Activated CD4-positive, alpha-beta memory T cell treated with anti-CD3 and anti-CD28 coated beads, Interleukin-2, amount 10 ng/mL, durations not matched to agents 7 days and 5 days (primary cell): ENCODE results near the gene OR6K2. TPM values are rescaled to one million over a fixed set of nuclear protein-coding genes. Genes with fewer than 3 reads are reported as not detected.
"Not testable (repeated sequence)": the region's sequence is repeated elsewhere in the genome, so short reads cannot be mapped to it uniquely, and the experiment has no call there.

Experiments used
- CTCF ChIA-PET: fragments of 350-600 bp; sonication (Branson Sonifier 250); formaldehyde crosslinking; loops from one replicate; lab custom pipeline; 2021; ENCODE audit warnings: antibody characterized with exemption, inconsistent platforms; lab: Charles Lee
- POLR2A ChIA-PET: fragments of 350-600 bp; sonication (Branson Sonifier 250); formaldehyde crosslinking; loops from one replicate; lab custom pipeline; 2021; ENCODE audit warnings: antibody characterized with exemption; lab: Charles Lee
- DNase-seq: peaks from one replicate; pipeline ENCODE4 v3.0.0-alpha.2; 2020
- H3K27ac Mint-ChIP-seq: one replicate; pipeline ENCODE4 v1.8.0; 2021; ENCODE audit warnings: mild to moderate bottlenecking, mixed read lengths
- H3K27me3 Mint-ChIP-seq: one replicate; pipeline ENCODE4 v1.8.0; 2021; ENCODE audit warnings: mixed read lengths
- H3K36me3 Mint-ChIP-seq: one replicate; pipeline ENCODE4 v1.8.0; 2021; ENCODE audit warnings: low read depth, mixed read lengths
- H3K4me1 Mint-ChIP-seq: one replicate; pipeline ENCODE4 v1.8.0; 2021; ENCODE audit warnings: mixed read lengths
- H3K4me3 Mint-ChIP-seq: one replicate; pipeline ENCODE4 v1.8.0; 2021; ENCODE audit warnings: mild to moderate bottlenecking, mixed read lengths
- H3K9me3 Mint-ChIP-seq: one replicate; pipeline ENCODE4 v1.8.0; 2021; ENCODE audit warnings: mixed read lengths
- total RNA-seq, 2 experiments: library from RNA; stranded (reverse); gene quantifications; one replicate each; pipeline ENCODE4 v1.2.3, GENCODE V29; 2021

OR6K2 gene
- total RNA-seq, 2 experiments from 2014 or later = not detected

- no peak for DNase-seq
Measured at GRCh38 chr1:158706096-158706495, 5.6 kb upstream of the OR6K2 start.

GRCh38 chr1:158694596-158694995 lies 5.9 kb downstream of the OR6K2 start:
- no peak for DNase-seq
- ChIA-PET CTCF (no interaction called here), POLR2A (no interaction called here)

More at GRCh38 chr1:158706096-158706495, 5.6 kb upstream of the OR6K2 start:
- H3K4me3 Mint-ChIP-seq = no peak overlapping the region
- H3K27me3 Mint-ChIP-seq = peaks cover 5% of the 10 kb centered on the region
- CTCF ChIA-PET = no interaction called here
- no peaks in the 10 kb centered on the region for H3K9me3 Mint-ChIP-seq
- H3K27ac Mint-ChIP-seq = no peak overlapping the region
- no peaks in the 10 kb centered on the region for H3K36me3 Mint-ChIP-seq
- POLR2A ChIA-PET = no interaction called here
- H3K4me1 Mint-ChIP-seq = no peaks in the 10 kb centered on the region

GRCh38 chr1:158692356-158692755 lies 8.1 kb downstream of the OR6K2 start:
- POLR2A ChIA-PET = no interaction called here
- Mint-ChIP-seq H3K4me3 (no peak overlapping the region), H3K9me3 (no peaks in the 10 kb centered on the region), H3K36me3 (no peaks in the 10 kb centered on the region), H3K27ac (no peak overlapping the region), H3K4me1 (no peaks in the 10 kb centered on the region), H3K27me3 (peaks cover 7% of the 10 kb centered on the region)
- no peak for DNase-seq
- CTCF ChIA-PET = no interaction called here

More at GRCh38 chr1:158694596-158694995, 5.9 kb downstream of the OR6K2 start:
- H3K9me3 Mint-ChIP-seq = no peaks in the 10 kb centered on the region
- no peak overlapping the region for H3K27ac Mint-ChIP-seq
- H3K4me3 Mint-ChIP-seq = no peak overlapping the region
- H3K27me3 Mint-ChIP-seq = peaks cover 5% of the 10 kb centered on the region
- no peaks in the 10 kb centered on the region for H3K4me1 Mint-ChIP-seq
- H3K36me3 Mint-ChIP-seq = no peaks in the 10 kb centered on the region

GRCh38 chr1:158691907-158692306 lies 8.5 kb downstream of the OR6K2 start:
- CTCF ChIA-PET = no interaction called here
- Mint-ChIP-seq H3K4me3 (no peak overlapping the region), H3K27me3 (peaks cover 10% of the 10 kb centered on the region), H3K4me1 (no peaks in the 10 kb centered on the region), H3K27ac (no peak overlapping the region), H3K9me3 (no peaks in the 10 kb centered on the region), H3K36me3 (no peaks in the 10 kb centered on the region)
- DNase-seq = no peak
- POLR2A ChIA-PET = no interaction called here

GRCh38 chr1:158691149-158691548 lies 9.3 kb downstream of the OR6K2 start:
- DNase-seq, POLR2A ChIA-PET, CTCF ChIA-PET, H3K27ac Mint-ChIP-seq, H3K4me1 Mint-ChIP-seq, H3K36me3 Mint-ChIP-seq, H3K9me3 Mint-ChIP-seq, H3K4me3 Mint-ChIP-seq: not testable (repeated sequence)
- peaks cover 12% of the 10 kb centered on the region for H3K27me3 Mint-ChIP-seq

GRCh38 chr1:158689875-158690274 lies 10.6 kb downstream of the OR6K2 start:
- CTCF ChIA-PET = no interaction called here
- POLR2A ChIA-PET = no interaction called here

GRCh38 chr1:158689110-158689509 lies 11.3 kb downstream of the OR6K2 start:
- H3K4me1 Mint-ChIP-seq = no peaks in the 10 kb centered on the region
- no peak overlapping the region for H3K27ac Mint-ChIP-seq
- H3K9me3 Mint-ChIP-seq = no peaks in the 10 kb centered on the region
- no peak overlapping the region for H3K4me3 Mint-ChIP-seq
- peaks cover 21% of the 10 kb centered on the region for H3K27me3 Mint-ChIP-seq
- DNase-seq = no peak
- no peaks in the 10 kb centered on the region for H3K36me3 Mint-ChIP-seq
- ChIA-PET CTCF (no interaction called here), POLR2A (no interaction called here)

More at GRCh38 chr1:158689875-158690274, 10.6 kb downstream of the OR6K2 start:
- Mint-ChIP-seq H3K4me3 (no peak overlapping the region), H3K4me1 (no peaks in the 10 kb centered on the region), H3K36me3 (no peaks in the 10 kb centered on the region), H3K9me3 (no peaks in the 10 kb centered on the region), H3K27me3 (peaks cover 16% of the 10 kb centered on the region), H3K27ac (no peak overlapping the region)
- no peak for DNase-seq

- H3K4me3 Mint-ChIP-seq, POLR2A ChIA-PET, DNase-seq, H3K36me3 Mint-ChIP-seq, H3K27ac Mint-ChIP-seq, CTCF ChIA-PET, H3K4me1 Mint-ChIP-seq, H3K9me3 Mint-ChIP-seq: not testable (repeated sequence)
- peaks cover 21% of the 10 kb centered on the region for H3K27me3 Mint-ChIP-seq
Measured at GRCh38 chr1:158688343-158688742, 12.1 kb downstream of the OR6K2 start.

- ChIA-PET POLR2A (no interaction called here), CTCF (no interaction called here)
- Mint-ChIP-seq H3K36me3 (no peaks in the 10 kb centered on the region), H3K27me3 (peaks cover 27% of the 10 kb centered on the region), H3K27ac (no peak overlapping the region), H3K9me3 (no peaks in the 10 kb centered on the region), H3K4me1 (no peaks in the 10 kb centered on the region), H3K4me3 (no peak overlapping the region)
- DNase-seq = no peak
Measured at GRCh38 chr1:158687037-158687436, 13.4 kb downstream of the OR6K2 start.

- CTCF ChIA-PET = no interaction called here
- Mint-ChIP-seq H3K27me3 (peaks cover 29% of the 10 kb centered on the region), H3K9me3 (no peaks in the 10 kb centered on the region), H3K36me3 (no peaks in the 10 kb centered on the region), H3K4me3 (no peak within 1 kb of the TSS), H3K4me1 (no peaks in the 10 kb centered on the region), H3K27ac (no peak within 1 kb of the TSS)
- no peak for DNase-seq
- POLR2A ChIA-PET = no interaction called here
Measured at GRCh38 chr1:158686111-158687009, 14.1 kb downstream of the OR6K2 start, which contains the start of gene SPTA1. TSS of gene SPTA1 (minus strand) at chr1:158686715. CDS start at chr1:158686517, 198 bp downstream.

GRCh38 chr1:158685085-158685484 lies 15.4 kb downstream of the OR6K2 start:
- no peak overlapping the region for H3K4me3 Mint-ChIP-seq
- DNase-seq = no peak
- H3K27me3 Mint-ChIP-seq = peaks cover 29% of the 10 kb centered on the region
- CTCF ChIA-PET = no interaction called here
- POLR2A ChIA-PET = no interaction called here
- H3K27ac Mint-ChIP-seq = no peak overlapping the region
- no peaks in the 10 kb centered on the region for H3K4me1 Mint-ChIP-seq
- no peaks in the 10 kb centered on the region for H3K9me3 Mint-ChIP-seq
- no peaks in the 10 kb centered on the region for H3K36me3 Mint-ChIP-seq

- H3K27ac Mint-ChIP-seq = no peak overlapping the region
- ChIA-PET CTCF (interaction anchor here (0.5 kb wide), 1 partner anchor 45 kb away, joined by 3 read pairs; no protein-coding TSS in a partner anchor), POLR2A (no interaction called here)
- no peak overlapping the region for H3K4me3 Mint-ChIP-seq
- no peaks in the 10 kb centered on the region for H3K4me1 Mint-ChIP-seq
- H3K9me3 Mint-ChIP-seq = no peaks in the 10 kb centered on the region
- no peaks in the 10 kb centered on the region for H3K36me3 Mint-ChIP-seq
- H3K27me3 Mint-ChIP-seq = peaks cover 22% of the 10 kb centered on the region
- no peak for DNase-seq
Measured at GRCh38 chr1:158681606-158682005, 18.8 kb downstream of the OR6K2 start.

- POLR2A ChIA-PET = no interaction called here
- no peak overlapping the region for H3K27ac Mint-ChIP-seq
- H3K4me3 Mint-ChIP-seq = no peak overlapping the region
- no peak for DNase-seq
- no peaks in the 10 kb centered on the region for H3K4me1 Mint-ChIP-seq
- peaks cover 9% of the 10 kb centered on the region for H3K27me3 Mint-ChIP-seq
- H3K36me3 Mint-ChIP-seq = no peaks in the 10 kb centered on the region
- H3K9me3 Mint-ChIP-seq = no peaks in the 10 kb centered on the region
- CTCF ChIA-PET = no interaction called here
Measured at GRCh38 chr1:158679289-158679688, 21.2 kb downstream of the OR6K2 start.
